HG03460 (cell line): Measurements from ENCODE around the gene CALR3.
"Not testable (repeated sequence)": the region's sequence is repeated elsewhere in the genome, so short reads cannot be mapped to it uniquely, and the experiment has no call there.

Source experiments
- ATAC-seq: cut with Tn5 transposase; IDR thresholded peaks from one replicate; pipeline ENCODE4 v1.9.1; 2021; ENCODE audit not compliant: unreplicated experiment

The CALR3 gene

DNA sequence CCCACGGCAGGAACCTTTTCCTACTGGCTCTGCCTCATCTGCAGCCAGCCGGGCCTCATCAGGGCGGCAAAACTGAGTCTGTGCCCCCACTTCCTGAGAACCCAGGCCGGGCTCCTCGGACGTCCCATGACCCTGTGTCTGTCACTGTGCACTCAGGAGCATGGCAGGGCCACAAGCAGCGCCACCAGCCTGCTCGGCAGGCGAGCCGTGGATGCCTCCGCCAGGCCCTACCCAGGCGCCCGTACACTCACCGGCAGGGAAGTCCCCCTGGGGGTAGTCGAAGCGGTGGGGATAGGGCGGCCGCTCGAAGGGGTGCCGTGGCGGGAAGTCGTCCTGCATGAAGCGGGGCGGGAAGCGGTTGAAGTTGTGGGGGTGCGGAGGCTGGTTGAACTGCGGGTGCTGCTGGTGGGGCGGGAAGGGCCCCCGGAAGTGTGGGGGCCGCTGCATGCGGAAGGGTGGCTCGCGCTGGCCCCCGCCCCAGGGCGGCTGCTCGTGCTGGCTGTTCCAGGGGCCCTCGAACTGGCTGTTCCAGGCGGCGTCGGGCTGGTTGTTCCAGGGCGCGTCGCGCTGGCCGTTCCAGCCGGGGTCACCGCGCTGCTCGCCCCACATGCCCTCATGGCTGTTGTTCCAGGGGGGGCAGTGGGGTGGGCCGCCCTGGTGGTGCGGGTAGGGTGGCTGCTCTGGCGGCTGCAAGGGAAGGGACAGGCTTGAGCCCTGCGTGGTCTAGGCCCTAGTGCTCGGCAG is 29.2 kb upstream of the CALR3 start:
- no peak for ATAC-seq

DNA sequence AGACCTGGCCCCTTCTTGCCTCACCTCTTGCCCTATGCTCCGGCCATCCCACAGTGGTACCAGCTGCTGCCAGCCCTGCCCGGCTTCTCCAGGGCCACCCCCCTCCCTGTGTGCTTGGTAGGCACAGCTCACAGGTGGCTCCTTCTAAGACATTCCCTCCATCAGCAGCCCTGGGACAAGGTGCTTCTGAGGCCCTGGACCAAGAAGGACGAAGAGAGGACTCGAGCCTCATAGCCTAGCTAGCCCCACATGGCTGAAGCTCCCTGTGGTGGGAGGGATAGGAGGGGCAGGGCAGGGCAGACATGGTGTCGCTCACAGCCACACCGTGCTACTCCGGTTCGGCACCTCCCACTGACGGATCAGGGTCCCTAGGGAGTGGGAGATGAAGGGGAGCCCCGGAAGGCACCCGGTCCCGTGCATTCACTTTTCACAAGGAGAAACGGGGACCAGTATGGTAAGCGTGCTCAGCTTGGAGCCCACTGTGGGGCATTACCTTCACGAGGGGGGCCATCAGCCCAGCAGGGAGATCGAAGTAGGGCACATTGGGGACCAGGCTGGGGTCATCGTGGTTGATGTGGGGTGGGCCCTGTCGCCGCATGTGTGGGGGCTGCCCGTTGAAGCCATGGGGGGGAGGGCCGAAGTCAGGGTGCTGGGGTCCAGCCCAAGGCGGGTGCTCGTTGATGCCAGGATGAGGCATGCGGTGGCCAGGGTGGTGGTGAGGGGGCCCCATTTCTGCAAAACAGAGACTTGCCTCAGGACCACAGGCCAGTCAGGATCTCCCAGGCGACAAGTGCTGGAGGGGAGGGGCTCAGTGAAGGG is 26.8 kb upstream of the CALR3 start:
- ATAC-seq, result no peak

DNA sequence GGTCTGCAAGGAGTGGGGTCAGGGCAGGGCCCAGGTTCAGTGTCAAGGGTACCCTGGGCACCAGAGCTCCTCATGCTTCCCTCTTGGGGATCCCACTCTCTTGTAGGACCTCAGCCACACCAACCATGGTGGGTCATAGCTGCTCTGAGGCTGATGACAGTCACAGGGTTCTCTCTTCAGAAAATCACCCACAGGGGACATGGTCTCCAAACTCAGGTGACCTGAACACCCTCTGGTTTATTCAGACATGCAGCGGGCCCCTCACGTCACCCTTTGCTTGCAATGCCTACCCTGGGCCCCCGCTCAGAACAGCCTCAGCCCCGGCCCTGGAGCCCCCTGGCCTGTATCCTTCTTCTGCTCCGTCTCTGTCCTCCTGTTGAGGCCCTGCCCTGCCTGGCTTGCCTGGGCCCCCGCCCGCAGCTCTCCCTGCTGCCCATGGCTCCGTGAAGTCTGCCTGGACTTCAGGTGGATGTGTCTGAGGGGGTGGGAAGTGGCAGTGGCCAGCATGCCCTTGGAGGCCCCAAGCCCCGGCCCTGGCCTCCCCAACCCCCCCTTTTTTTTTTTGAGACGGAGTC is 25.8 kb upstream of the CALR3 start:
- ATAC-seq, result no peak

DNA sequence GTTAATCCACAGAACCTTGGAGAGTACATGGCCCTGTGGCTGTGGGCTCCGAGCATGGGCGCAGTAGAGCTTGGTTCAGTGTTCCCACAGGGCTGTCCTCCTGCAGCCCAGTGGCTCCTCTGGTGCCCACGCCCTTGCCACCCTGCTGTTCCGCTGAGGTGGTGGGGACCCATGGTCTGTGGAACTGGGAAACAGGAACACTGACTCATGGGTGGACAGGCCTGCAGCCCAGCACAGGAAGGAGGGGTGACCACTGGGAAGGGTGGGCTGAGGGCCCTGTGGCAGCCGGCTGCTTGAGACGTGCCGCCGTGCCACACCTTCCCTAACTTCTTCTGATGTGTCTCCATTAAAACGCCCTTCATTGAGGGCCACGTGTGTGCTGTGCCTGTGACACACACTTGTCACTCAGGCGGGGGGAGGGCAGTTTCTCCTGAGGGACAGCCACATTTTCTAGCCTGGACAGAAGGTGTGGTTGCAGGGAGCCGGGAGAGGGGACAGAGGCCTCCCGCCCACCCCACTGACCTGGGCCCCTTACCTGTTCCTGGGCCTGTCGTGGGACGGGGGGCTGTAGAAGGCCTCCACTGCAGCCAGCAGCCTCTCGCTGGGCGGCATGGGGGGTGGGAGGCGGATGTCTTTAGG is 25.1 kb upstream of the CALR3 start:
- ATAC-seq, result no peak

DNA sequence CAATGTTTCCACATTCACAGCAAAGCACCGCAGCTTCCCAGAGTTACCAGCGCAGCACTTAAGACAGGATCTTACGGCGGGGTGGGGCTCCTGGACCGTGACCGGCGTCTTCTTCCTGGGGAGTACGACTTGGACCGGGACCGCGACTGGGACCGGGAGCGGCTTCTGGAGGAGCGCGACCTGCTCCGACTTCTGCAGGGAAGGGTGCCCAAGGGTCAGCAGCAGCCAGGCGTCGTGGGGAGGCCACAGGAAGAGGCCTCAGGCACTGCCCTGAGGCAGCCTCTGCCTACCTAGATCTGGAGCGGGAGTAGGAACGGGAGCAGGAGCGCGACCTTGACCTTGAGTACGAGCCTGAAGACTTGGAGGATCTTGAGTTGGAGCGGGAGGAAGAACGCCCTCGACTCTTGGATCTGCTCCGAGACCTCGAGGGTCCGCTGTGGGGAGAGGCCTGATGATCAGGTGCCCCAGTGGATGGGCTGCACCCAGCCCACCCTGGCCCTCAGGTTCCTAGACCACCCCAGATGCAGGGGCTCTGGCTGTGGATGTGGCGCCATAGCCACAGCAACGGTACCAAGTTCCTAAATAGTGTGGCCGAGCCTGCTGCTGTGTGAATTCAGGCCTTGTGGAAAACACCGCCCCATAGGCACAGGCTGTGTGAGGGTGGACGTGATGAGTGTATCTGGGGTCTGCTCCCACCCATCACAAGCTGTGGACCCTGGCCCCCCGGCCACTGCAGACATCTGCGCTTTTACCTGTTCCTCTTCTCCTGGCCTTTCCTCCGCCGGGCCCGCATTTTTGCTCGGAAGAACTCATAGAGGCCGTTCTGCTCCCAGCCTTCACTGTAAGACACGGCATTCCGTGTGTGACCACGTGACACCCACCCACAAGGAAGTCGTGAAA is 24.4 kb upstream of the CALR3 start:
- ATAC-seq, result no peak

DNA sequence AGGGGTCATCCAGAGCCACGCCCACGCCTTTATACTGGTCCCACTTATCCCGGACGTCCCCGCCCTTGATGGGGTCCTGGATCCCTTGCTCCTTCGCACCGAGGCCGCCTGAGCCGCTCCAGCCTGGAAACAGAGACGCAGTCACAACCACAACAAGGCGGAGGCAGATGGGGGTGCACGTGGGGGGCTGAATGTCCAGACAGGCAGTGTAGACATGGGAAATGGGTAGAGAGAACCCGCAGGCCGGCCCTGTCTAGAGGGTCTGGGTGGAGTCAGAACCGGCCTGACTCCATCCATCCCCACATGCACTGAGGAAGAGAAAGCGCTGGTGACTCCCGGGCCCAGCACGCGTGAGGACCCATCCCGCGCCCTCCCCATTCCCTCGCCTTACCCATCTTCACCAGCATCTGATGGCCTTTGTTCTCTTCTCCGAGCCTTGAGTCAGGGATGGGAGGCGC is 23.3 kb upstream of the CALR3 start:
- ATAC-seq, result no peak

DNA sequence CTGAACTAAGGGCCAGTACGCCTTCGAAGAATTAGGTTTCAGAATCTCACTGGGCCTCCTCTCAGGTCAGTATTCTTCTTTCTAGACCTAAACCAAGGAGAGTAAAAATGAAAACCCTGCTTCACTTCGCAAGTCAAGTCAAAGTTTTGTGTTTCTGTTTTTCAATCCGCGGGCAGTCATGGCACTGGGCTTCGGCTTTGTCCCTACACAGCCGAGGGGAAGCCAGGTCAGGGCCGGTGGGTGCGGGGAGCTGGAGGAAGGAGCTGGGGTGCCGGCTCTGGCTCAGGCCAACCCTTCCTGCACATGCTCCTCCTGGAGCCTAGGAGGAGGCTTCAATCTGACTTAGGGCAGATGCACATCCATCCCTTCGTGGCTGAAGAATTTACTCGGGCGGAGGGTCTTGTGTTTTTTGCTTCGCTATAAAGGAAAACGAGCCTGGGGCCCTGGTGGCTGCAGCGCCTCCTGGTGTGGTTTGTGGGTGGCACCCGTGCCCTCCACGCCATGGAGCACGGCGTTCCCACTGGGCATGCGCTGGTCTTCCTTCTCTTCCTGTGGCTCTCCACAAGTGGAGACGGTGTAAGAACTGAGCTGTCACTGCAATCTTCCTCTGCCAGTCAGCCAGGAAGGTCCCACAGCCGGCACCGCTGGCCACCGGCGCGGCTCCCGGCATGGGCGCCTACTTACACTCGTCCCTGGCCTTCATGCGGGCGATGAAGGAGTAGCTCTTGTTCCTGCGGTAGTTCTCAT is 22.7 kb upstream of the CALR3 start:
- no peak for ATAC-seq

DNA sequence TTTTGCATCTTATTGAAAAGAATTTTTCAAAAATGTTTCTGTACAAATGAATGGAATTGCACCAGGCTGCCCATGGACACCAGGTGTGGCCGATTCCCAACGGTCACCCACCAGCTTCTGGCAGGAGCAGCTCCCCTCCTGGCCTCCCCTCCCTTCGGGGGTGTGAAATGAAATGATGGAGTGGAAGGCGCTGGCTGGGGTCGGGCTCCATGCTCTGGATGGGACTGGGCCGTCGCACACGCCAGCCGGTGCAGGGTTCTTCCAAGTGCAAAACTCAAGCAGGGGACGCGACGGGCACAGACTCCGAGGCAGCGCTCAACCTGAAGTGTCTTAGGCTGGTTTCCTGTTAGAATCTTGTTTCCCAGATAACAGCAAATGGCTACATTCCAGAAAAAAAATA is 22.1 kb upstream of the CALR3 start:
- ATAC-seq, result no peak

DNA sequence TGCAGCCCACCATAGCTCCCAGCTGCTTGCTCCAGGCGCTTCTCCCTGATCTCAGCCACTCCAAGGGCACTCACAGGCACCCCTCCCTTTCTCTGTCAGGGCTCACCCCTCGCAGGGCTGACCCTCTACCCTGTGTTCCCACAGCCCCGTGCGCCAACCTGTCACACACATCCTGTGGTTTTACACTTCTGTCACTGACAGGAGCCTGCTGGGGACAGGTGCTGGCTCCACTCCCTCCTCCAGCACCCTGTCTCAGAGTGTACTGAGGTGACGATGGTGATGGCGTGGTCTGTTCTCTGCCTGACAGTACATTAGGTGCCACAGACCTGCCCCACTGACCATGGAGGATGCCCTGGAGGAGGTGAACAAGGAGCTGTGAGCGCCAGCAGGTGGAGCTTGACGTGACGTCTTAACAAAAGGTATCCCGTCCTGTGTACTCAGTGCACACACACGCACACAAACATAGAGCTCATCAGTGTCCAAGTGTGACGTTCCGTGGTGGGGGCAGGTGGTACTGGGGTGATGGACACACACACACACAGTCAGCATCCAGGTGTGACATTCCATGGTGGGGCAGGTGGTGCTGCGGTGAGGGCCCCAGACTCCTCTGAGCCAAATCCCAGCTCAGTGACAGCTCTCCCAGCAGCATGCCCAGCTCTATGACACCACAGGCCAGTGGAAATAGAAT is 21.1 kb upstream of the CALR3 start:
- ATAC-seq, result no peak

DNA sequence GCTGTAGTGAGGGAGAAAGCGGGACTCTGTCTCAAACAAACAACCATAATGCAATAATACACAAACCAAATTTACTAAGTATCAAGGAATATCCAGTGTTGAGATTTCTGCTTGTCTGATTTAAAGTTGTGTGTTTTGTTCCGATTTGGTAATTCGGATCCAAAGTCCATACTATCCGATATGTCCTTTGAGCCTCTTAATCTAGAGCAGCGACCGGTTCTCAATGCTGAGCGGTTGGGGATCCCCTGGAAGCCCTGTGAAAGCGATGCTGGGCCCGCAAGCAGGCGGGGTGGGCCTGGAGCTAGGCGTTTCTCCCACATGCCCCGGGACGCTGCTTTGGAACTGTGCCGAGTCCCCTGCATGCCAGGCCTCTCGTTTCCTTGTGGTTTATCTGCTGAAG is 20.4 kb upstream of the CALR3 start:
- ATAC-seq, result no peak

DNA sequence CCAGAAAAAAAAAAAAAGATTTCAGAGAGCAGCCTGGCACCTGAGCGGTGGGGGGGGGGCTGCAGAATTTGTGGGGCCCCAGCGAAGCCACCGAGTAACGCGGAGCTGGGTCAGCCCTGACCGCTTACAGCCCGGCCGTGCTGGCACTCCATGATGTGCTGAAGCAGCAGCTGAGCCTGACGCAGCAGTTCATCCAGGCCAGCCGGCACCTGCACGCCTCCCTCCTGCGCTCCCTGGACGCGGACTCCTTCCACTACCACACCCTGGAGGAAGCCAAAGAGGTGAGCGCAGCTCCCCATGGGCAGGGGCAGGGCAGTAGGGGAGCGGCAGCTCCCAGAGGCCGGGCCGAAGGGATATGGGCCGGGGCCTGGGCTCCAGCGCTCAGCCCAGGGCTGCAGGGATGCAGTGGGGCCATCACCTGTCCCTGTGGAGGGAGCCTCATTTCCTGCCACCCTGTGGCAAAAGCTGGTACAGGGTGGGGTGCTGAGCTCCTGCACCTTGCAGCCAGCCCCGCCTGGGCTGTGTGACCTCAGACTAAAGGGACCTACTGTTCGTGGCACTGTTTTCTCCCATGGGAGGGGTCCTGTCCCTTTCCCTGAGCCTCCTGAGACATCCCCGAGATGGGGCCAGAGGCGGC is 18.5 kb upstream of the CALR3 start:
- ATAC-seq, result no peak

DNA sequence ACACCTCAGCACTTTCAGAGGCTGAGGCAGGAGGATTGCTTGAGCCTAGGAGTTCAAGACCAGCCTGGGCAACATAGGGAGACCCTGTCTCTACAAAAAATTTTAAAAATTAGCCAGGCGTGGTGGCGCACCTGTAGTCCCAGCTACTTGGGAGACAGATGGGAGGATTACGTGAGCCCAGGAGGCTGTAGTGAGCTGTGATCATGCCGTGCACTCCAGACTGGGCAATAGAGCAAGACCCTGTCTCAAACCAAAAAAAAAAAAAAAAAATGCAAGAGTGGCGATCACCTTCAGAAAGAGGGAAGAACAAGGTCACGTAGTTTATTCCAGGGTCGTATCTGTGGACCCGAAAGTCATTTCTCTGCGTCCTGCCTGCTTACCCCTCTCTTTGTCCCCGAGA is 16.6 kb upstream of the CALR3 start:
- not testable (repeated sequence) for ATAC-seq

DNA sequence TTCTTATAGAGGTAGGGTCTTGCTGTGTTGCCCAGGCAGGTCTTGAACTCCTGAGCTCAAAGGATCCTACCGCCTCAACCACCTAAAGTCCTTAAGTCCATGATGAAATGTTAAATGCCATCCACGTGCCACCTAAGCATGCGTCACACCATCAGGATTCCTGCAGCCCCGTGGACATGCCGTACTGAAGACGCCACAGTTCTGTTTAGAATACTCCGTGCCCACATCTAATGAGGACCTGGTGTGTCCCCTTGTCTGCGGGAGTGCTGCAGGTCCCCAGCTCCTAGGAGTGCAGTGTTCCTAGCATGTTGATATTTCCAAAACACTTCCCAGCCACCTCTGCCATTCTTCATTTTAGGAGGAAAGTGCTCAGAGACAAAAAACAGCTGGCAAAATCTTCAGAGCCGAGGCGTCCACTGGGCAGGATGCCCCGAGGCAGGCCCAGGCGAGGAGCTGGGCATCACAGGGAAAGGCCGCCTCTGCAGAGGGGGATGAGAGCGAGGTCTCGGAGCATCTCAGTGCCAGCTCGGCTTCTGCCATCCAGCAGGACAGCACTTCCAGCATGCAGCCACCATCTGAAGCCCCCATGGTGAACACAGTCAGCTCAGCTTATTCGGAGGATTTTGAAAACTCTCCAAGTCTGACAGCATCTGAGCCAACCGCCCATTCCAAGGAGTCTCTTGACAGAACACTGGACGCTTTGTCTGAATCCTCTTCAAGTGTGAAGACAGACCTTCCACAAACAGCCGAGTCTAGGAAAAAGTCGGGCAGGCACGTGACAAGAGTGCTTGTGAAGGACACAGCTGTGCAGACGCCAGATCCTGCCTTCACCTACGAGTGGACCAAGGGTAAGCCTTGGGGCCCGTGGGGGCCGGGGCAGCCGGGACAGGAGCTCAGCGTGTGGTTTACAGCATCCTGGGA is 13.4 kb upstream of the CALR3 start:
- no peak for ATAC-seq

DNA sequence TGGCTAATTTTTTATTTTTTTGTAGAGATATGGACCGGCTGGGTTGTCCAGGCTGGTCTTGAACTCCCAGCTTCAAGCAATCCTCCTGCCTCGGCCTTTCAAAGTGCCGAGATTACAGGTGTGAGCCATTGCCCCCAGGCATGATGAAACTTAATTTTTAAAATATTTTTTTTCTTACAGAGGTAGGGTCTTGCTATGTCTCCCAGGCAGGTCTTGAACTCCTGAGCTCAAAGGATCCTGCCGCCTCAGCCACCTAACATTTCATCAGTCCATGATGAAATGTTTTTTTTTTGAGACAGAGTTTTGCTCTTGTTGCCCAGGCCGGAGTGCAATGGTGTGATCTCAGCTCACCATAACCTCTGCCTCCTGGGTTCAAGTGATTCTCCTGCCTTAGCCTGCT is 12.6 kb upstream of the CALR3 start:
- ATAC-seq, result no peak

DNA sequence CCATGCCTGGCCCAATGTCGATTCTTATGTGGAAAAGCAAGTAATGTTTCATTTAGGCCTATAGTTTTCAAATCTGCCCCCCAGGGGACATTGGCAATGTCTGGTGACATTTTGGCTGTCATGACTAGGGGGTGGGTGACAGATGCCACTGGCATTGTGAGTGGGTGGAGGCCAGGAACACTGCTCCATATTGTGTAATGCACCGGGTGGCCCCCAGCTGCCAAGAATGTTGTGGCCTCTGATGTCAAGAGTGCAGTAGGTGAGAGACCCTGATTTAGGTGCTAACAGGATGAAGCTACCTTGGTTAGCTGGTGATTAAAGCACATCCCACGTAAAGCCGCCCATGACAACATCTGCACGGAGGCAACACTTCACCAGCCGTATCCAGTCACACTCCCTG is 11.0 kb upstream of the CALR3 start:
- ATAC-seq, result no peak

DNA sequence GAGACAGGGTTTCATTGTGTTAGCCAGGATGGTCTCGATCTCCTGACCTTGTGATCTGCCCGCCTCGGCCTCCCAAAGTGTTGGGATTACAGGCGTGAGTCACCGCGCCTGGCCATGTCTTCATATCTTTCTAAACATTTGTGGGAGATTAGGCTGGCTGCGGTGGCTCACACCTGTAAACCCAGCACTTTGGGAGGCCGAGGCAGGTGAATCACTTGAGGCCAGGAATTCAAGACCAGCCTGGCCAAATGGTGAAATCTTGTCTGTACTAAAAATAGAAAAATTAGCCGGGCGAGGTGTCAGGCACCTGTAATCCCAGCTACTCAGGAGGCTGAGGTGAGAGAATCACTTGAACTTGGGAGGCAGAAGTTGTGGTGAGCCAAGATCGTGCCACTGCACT is 10.2 kb upstream of the CALR3 start:
- not testable (repeated sequence) for ATAC-seq

DNA sequence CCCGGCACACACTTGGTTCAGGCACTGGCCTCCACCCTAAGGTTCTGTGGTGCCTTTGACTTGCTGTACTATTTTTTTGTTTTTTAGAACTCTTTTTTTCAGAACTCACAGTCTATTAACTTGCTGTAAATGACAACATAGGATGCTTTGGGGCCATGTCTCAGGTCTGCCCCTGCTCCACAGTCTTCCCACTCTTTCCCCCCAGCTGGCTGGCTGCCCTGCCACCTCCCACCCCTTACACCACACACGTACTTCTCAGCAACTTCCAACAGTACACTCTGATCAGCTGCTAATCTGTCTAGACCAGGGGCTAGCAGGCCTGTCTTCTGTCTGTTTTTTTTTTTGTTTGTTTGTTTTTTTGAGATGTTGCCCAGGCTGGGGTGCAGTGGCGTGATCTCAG is 8.3 kb upstream of the CALR3 start:
- ATAC-seq, result no peak

DNA sequence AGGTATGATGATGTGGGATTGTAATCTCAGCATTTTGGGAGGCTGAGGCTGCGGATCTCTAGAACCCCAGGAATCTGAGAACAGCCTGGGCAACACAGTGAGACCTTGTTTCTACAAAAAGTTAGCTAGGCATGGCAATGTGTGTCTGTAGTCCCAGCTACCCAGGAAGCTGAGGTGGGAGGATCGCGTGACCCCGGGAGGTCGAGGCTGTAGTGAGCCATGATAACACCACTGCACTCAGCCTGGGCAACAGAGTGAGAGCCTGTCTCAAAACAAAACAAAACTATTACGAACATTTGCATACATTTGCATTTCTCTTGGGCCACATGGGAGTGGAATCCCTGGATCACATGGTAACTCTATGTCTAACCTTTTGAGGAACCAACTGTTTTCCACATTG is 1.9 kb upstream of the CALR3 start:
- ATAC-seq, result no peak
